Measurements from ENCODE around the gene TSPAN32.

The TSPAN32 gene, protein sequence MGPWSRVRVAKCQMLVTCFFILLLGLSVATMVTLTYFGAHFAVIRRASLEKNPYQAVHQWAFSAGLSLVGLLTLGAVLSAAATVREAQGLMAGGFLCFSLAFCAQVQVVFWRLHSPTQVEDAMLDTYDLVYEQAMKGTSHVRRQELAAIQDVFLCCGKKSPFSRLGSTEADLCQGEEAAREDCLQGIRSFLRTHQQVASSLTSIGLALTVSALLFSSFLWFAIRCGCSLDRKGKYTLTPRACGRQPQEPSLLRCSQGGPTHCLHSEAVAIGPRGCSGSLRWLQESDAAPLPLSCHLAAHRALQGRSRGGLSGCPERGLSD

DNA sequence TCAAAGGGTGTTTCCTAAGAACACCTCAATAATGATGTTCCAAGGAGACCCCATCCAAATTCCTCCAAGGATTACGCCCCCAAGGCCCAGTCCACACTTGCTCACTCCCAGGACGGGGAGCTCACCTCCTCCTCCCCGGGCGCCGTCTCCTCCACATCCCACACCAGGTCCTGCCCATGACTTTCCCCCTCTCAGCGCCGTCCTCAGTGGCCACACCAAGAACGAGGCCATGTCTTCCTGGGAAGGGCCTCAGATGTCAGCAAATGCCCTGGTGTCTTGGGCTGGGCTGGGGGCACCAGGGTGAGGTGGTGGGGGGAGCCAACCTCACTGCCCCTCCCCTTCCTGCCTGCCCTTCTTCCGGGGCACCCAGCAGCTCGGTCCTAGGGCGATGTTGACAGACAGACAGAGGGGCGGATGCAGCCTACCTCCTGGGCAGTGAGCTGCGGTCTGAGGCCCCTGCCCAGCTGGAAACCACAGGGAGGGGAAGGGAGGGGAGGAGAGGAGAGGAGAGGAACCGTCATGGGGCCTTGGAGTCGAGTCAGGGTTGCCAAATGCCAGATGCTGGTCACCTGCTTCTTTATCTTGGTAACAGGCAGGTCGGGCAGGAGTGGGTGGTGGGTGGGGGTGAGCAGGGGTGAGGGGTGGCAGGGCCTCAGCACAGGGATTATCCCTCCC, at the start of gene TSPAN32, which contains the start of gene C11orf21:
Gene TSPAN32 (plus strand): TSS at position 383 of the 675 bp plus-strand sequence. CDS start 137 bp downstream, at position 520.
Gene C11orf21 (minus strand): TSS at position 288 of the 675 bp plus-strand sequence. CDS start 110 bp downstream, at position 178.
- no peak for DNase-seq

DNA sequence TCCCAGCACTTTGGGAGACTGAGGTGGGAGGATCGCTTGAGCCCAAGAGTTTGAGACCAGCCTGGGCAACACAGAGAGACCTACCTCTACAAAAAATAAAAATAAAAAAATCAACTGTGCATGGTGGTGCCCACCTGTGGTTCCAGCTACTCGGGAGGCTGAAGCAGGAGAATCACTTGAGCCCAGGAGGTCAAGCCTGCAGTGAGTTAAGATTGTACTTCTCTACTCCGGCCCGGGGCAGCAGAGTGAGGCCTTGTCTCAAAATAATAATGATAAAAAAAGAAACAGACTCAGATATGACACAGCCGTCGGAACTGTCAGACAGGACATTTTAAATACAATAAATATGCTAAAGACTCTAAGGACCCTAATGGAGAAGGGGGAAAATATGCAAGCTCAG, 49.8 kb upstream of the TSPAN32 start:
- no peak for DNase-seq

DNA sequence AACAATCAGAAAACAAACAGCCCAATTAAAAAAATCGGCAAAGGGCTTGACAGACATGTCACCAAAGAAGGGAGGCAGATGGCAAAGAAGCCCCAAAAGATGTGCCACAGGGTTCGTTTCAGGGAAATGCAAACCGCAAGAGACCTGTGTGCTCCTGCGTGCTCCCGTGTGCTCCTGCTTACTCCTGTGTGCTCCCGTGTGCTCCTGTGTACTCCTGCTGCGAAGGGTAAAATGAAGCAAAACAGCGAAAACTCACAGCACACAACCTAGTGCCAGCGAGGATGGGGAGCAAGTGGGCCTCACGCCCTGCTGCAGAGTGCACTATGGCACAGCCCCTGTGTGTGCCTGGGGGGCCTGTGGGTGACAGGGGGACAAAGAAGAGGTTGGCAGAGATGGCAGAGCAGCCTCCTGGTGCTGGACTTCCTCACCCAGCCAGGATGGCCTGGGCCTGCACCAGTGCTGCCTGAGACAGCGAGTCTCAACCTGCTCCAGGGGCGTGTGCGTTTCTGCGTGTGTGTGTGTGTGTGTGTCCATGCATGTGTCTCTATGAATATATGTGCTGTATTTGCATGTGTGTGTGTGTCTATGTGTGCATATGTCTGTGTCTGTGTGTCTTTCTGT, 45.4 kb upstream of the TSPAN32 start:
- no peak for DNase-seq

DNA sequence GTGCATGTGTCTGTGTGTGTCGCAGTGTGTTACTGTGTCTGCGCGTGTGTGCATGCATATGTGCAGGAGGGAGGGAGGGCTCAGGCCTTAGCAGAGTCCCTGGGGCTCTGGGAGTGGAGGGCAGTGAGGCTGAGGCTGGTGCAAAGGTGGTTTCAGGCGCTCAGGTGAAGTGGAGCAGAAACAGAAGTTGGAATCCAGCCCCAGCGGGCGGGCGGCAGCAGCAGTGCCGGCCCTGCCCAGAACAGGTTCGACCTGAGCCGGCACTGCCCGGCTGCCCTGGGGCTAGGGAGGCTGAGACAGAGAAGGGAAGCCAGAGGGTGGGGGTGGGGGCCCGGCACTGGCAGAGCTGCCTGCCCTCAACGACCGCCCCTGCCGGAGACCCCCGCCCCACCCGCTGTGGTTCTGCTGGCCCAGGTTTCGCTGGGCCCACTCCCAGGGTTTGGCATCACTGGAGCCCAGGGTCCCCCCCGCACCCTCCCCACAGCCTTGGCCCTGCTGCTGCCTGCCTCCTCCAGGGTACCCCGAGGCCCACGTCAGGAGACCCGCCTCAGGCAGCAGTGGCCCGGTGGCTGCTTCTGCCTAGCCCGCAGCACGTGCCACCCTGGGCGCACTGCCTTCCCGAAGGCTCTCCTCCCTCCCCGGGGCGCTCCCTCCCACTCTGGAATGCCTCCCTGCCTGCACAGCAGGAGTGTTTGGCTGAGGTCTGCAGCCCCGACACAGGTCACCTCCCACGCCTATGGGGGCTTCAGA, 44.7 kb upstream of the TSPAN32 start:
- DNase-seq: no peak

DNA sequence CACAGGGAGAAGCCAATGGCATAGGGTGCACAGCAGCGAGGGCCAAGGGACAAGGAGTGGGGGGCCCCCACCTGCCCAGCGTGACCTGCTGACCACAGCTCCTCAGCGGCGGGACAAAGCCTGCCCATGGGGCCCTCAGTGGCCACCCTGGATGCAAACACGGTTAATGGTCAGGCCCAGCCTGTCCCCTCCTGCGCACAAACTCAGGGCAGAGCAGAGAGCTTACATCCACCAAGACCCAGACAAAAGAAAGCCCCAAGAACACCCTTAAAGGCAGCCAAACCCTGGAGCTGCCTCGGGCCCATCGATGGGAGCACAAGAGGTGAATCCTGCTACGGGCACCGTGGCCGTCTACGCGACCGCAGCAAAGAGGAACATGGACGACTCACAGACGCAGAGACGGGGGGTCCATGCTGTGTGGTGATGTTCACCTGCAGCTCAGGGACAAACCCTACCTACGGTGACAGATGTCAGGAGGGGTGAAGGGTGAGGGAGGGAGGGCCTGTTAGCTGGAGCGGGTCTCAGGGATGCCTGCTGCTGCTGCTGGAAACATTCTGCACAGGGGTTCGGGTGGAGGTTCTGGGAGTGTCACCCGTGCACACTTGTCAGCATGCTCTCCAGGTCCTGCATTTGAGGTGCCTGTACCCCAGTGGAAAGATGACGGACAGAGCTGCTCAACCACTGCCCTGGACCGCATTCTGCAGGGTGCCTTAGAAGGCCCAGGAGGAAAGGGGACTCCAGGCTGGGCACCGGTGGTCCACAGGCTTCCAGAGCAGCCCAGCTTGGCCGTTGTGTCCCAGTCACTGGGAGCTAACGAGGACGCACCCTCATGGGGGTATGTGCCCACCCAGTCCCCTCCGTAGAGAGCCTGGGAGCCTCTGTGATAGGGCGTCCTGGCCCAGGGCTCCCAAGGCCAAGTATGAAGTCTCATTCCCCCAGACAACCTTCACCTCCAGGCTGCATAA, 43.0 kb upstream of the TSPAN32 start:
- DNase-seq: no peak

DNA sequence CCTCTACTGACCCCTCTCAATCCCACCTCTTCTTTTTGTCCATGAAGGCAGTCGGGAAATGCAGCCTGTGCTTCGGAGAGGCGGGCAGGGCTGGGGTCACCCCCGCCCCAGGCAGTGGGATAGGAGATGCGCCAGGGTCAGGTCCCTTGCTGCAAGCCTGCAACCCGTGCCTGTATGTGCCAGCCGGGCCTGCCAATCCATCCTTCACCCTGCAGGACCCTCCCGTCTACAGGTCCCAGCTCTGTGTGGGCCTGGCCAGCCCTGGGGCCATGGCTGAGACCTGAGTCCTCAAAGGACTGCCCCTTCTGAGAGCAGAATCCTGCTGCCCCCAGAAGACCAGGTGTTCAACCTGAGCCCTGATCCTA, 42.4 kb upstream of the TSPAN32 start:
- DNase-seq: no peak

DNA sequence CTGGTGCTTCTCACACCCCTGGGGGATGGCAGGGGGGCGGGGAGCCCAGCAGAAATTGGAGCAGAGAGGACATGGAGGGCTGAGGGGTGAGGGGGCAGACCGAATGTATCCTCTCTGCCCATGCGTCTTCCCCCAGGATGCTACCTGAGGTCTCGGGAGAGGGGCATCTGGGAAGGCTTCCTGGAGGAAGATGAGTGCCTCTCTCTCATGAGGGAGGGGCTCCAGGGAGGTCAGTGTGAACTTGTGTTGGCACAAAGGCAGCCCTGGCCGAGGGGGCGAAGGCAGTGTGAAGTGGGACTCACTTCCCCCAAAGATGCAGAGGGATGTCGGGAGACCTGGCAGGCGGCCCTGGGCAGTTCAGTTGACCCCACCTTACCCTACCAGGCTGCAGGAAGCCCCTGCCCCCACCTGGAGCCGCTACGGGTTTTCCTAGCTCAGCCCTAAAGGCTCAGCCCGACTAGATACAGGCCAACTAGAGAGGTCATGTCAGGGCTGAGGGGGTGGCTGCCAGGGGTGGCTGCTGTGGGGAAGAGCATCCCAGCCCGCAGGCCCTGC, 41.8 kb upstream of the TSPAN32 start:
- no peak for DNase-seq

DNA sequence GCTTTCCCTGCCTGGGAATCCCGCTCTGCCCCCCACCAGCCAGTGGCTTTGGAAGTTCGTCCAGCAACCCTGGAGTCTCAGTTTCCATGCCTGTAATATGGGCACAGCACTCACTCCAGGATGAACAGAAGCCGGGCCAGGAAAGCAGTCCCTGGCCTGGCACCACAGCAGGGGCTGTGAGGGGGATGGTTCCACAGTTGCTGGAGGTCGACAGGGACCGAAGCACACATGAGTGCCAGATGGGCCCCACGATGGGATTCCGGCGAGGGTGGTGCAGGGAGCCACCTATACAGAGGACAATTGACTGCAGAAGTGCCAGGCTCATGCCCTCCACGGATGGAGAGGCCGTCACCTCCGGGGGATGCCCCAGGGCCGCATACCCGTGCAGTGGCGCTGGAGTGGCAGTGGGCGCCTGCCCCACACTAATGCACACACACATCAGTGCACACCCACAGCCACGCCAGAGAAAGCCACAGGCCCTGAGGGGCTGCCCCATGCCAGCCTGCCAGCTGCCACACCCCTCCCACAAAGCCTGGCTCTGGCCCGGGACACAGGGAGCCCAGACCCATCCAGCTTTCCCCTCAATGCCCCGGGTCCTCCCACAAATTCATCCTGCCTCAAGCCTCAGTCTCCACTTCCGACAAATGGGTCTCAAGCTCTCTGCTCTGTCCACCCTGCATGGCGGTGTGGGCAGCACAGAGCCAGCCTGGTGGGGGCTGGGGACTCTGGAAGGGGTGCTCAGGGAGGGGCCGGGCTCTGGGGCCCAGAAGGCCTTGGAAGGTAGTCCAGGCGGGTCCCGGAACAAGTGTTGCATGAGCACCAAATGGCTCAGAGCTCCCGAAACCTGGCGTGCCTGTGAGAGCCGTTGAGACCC, 41.1 kb upstream of the TSPAN32 start:
- DNase-seq: no peak

DNA sequence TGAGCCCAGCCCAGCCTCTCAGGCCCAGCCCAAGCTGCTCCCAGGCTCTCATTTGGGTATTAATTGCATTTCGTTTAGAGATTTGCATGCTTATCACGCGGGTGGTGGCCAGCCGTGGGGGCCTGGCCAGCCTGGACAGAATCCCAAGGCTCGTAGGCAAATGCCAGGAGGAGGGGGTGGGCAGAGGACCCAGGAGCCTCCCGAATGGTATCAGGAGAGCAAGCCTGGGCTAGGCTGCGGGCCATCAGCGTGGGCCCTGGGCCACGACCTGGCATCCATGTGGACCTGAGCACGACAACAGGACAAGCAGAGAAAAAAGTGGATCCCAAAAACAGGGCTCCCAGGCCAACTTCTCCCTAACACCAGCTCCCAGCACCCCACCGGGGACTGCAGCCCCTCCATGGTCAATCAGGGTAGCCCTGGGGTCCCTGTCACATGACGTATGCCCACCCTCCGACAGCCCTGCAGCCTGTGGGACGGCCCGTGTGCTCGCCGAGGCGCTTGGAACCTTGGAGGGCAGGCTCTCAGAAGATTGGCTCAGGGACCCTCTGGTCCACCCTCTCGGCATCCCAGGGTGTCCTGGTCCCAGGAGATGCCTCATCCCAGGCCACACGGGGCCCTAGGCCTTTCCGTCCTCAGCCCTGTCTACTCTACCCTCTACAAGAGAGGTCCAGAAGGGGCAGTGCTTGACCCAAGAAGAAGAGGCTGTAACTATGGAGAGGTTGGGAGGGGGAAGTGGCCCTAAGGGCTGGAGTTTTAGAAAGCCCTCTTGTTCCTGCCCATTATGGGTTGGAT, 40.2 kb upstream of the TSPAN32 start:
- no peak for DNase-seq

DNA sequence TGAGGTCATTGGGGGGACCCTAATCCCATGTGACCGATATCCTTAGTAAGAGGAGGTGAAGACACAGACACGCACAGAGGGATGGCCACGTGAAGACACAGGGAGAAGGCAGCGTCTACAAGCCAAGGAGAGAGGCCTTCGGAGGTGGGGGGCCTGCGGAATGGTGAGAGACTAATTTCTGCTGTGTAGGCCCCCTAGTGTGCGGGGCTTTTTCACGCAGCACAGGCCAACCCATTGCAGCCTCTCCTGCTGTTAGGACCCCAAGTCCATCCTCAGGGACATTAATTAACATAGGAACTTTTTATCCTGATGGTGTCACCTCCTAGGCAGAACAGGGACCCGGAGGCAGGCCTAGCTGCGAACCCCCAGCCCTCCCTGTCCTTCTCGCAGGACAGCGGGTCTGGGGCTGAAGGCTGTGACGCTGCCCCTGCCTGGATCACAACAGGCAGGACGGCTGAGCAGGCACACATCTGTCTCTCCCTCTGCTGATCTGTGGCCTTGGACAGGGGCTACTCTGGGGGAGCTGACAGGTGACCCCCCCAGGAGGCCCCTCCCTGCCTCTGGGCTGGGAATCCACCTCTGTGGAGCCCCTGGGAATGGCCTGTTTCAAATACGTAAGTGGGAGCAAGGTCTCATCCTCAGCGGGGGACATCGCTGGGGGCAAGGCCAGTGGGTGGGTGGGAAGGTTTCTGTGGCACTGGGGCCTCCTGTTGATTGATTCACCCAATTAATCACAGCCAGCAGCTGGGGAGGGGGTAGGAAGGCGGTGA, 39.3 kb upstream of the TSPAN32 start:
- DNase-seq: no peak

DNA sequence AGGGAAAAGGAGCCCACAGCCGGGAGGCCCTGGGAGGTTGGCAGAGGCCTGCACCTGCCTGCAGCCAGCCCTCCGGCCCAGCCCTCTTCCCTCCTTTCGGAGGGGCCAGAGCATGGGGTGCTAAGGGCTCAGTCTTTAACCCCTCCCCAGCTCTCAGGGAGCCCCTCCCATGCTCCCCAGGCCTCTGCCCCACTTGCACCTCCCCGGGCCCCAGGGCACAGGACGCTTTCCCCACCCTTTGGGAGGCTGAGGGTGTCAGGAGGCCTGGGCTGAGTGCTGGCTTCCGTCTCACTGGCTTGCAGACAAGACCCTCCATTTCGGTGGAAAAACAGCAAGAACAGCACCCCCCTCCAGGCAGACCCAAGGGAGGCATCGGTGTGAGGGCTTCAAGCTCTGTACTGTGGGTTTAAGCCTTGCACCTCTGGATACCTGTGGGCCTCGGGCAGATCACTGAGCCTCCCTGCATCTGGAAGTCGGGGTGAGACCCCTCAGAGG, 38.7 kb upstream of the TSPAN32 start:
- no peak for DNase-seq

DNA sequence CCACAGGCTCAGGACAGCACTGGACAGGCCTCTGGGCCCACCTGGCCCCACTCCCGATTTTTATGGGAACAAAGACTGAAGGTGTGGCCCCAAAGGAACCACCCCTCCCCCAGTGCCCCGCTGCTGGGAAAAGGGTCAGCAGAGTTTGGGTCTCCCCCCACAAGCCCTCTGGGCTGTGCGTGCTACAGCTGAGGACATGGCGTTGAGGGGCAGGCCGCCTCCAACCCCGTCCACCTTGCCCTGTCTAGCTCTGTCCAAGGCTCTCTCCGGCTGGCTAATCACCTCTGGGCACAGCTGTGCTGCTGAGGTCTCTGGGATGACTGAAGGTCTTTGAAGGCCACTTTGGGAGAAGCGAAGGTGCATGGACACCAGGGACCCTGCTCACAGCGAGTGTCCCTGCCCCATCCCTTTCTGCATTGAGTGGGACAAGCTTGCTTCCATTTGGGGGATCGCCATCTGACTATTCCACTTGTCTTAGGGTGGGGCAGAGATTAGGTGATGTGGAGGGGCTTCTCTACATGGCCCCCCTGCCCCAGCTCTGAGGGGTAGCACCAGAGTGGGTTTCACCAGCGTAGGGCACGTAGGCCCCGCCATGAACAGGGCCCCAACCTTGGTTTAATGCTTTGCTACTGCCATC, 38.0 kb upstream of the TSPAN32 start:
- DNase-seq: no peak

DNA sequence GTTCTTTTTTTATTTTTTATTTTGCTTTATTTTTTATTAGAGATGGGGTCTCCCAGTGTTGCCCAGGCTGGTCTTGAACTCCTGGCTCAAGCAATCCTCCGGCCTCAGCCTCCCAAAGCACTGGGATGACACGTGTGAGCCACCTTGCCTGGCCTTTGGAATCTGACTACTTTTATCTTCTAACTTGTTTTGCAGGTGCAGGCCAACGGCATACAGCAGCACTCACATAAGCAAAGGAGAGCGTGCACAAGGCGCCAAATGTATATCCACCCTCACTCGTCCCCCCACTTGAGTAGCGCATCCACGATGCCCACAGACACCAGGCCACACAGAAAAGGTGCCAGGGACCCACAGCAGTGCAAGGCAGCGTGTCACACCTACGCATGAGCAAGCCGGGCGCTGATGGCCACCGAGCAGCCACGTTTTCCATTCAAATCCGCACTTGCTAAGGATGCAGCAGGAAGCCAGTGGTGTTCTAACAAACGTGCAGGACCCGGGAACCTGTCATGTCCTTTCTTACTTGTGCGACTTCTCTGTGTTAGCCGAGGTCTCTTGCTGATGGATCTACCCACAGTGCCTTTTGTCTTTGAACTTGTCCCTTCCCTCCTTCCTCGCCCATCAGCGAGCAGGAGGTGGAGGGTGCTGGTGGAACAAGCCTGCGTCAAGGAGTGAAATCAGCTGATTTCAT, 37.3 kb upstream of the TSPAN32 start:
- DNase-seq: no peak

DNA sequence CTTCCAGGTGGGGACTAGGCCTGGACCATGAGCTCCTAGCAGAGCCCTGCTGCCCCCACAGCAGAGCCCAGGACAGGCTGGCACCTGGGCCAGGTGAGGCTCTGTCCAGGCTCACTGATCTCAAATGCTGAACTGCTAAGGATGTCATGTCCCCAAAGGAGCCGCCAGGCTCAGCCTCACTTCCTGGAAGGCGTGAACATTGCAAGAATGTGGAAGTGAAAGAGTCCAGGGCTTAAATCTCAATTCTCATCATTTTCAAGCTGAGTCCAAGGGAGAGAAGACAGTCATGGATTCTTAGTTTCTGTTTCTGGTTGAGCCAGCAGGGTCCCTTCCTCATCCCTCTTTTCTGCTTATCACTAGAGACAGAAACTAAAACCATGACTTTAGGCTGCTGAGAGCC, 36.4 kb upstream of the TSPAN32 start:
- DNase-seq: no peak

DNA sequence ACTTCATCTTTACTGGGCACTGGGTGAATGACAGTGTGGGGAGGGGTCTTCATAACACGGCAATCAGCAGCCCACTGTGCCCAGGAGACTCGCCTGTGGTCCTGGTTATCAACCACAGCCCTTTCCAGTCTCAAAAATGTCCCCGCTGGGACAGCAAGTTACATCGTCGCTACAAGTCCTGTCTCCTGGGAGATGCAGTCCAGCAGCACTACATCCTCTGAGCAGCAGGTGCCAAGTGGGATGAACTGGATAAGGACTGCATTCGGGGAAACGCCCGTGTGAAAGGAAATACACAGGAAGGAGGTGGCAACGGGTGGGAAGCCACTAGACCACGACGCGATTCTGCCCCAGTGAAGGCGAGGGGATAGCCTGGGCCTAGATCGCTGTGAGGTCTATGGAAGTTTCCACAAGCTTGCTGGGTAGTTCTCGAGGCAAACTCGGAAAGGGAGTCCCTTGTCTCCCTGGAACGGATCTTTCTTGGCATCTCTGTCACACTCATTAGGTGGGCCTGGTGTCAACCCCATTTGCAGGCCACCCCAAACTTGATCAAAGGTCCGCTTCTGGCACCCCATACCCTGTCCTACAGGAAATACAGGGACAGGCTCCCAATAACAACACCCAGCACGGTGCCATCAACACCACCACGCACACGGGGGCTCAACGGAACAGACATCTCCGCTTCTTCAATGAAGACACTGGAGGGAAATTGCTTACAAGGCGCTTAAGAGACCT, 35.8 kb upstream of the TSPAN32 start:
- no peak for DNase-seq

DNA sequence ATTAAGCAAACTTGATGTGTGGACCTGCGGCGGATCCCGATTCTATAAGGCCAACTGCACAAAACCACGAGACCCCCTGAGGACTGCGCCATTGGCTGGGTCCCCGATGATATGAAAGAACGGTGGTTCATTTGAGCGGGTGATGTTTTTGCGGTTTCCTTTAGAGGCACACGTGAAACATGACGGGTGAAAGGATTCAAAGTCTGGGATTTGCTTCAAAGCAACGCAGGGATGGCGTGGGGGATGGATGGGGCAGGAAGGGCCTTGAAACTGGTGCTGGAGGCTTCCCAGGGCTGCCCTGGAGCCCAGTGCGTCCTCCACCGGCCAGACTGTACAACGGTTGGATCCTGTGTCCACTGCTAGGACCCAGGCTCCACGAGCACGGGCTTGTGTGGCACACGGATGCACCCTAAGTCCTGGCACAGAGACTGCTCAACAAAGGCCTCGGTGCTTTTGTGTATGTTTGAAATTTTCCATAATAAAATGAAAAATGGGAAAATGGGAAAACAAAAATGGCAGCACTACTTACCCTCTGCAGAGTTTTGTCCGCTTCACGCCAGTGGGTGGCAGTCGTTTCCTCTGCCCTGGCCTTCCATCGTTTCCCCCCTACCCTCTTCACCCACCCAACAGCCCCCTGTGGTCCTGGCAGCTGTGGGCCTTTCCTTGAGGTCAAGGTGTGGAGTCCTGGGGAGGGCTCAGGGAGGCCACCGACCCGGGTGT, 35.1 kb upstream of the TSPAN32 start:
- DNase-seq: no peak

Measured in NCI-H187 (cell line).